Measurements from ENCODE around the gene NT5E.

- TF ChIP-seq CTCF (IDR thresholded peaks at IDR 0.05) (no peak), POLR2A (IDR thresholded peaks at IDR 0.05) (no peak)
These were observed 56.7 kb downstream of the NT5E start for GRCh38 chr6:85506441-85507093.

Measured in esophagus squamous epithelium (tissue), 4 donors.